HFF-Myc (cell line): ENCODE data around the gene COX4I1.
A peak's percentile ranks its signal among the peaks of the same experiment; 100 is the strongest.
"Not testable (repeated sequence)": the region's sequence is repeated elsewhere in the genome, so short reads cannot be mapped to it uniquely, and the experiment has no call there.

Experiments used
- DNase-seq: peaks from one replicate; pipeline ENCODE4 v3.0.0-alpha.2; 2011; ENCODE audit warnings: low read depth; ENCODE audit errors: extremely low read depth
- H3K4me3 ChIP-seq: replicated peaks from 2 replicates; pipeline ENCODE4 v1.5.1; 2011; ENCODE audit warnings: low read depth, mild to moderate bottlenecking, control low read depth, low read length
- CTCF ChIP-seq: IDR thresholded peaks from 2 replicates; pipeline ENCODE4 v1.5.1; 2012; ENCODE audit warnings: mild to moderate bottlenecking, low read depth, low read length, control low read depth; ENCODE audit errors: missing control alignments

COX4I1 gene

GRCh38 chr16:85816159-85816558, 16.7 kb downstream of the COX4I1 start:
- H3K4me3 ChIP-seq = no peak overlapping the region
- no peak for TF ChIP-seq CTCF
- DNase-seq = no peak

- H3K4me3 ChIP-seq, DNase-seq: not testable (repeated sequence)
These were observed 17.7 kb downstream of the COX4I1 start for GRCh38 chr16:85817195-85817594.

DNA sequence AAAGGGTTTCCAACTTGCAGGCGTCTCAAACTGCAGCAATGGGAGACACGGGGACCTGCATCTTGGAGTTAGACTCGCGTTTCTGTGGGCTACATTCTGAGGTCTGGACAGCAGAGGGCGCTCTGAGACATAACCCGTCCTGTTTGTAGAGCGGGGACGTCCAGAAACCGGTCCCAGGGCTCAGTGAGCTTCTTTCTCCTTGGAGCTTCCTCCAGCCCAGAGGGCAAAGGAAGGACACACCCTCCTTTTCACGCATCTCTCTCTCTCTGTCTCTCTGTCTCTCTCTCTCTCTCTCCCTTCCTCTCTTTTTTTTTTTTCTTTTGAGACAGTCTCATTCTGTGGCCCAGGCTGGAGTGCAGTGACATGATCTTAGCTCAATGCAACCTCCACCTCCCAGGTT, 19.8 kb downstream of the COX4I1 start:
- DNase-seq = peak; percentile 69
- peak; percentile 80 for TF ChIP-seq CTCF
- no peak overlapping the region for H3K4me3 ChIP-seq

DNA sequence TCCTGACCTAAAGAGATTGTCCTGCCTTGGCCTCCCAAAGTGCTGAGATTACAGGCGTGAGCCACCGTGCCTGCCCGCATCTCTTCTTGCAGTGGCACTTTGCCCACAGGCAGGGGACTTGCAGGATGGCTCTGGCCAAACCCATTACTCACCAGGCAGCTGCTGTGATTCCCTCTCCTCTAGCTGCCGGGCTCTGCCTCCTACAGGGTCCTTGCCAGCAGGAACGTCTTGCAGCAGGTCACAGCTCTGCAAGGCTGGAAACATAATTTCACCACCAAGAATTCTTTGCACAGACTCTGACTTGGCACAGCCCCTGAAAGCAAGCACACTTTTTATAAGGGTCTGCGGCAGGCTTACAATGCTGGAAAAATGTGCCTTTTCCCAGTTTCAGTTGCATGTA, 20.3 kb downstream of the COX4I1 start:
- no peak for TF ChIP-seq CTCF
- H3K4me3 ChIP-seq = no peak overlapping the region
- DNase-seq = no peak

DNA sequence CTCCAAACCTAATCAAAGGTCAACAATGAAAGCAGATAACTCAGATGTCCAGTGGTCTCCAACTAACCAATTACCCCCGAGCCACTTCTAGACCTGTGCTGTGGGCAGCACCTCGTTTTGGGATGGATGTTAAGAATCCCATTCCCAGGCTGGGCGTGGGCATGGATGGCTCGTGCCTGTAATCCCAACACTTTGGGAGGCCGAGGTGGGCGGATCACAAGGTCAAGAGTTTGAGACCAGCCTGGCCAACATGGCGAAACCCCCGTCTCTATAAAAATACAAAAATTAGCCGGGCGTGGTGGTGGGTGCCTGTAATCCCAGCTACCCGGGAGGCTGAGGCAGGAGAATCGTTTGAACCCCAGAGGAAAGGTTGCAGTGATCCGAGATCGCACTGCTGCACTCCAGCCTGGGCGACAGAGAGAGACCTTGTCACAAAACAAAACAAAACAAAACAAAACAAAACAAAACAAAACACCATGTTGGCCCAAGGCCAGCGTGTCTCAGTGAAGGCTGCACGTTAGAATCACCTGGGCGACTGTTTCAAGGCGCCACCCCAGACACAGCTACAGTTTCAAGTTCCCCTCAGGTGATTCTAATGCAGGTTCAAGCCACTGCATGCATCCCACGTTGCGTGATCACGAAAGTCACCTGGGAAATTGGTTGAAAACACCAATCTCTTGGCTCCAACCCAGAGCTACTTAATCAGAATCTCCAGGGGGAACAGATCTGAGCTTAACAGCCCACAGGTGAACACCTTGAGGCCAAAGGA, 21.3 kb downstream of the COX4I1 start:
- TF ChIP-seq CTCF = no peak
- no peak overlapping the region for H3K4me3 ChIP-seq
- no peak for DNase-seq

DNA sequence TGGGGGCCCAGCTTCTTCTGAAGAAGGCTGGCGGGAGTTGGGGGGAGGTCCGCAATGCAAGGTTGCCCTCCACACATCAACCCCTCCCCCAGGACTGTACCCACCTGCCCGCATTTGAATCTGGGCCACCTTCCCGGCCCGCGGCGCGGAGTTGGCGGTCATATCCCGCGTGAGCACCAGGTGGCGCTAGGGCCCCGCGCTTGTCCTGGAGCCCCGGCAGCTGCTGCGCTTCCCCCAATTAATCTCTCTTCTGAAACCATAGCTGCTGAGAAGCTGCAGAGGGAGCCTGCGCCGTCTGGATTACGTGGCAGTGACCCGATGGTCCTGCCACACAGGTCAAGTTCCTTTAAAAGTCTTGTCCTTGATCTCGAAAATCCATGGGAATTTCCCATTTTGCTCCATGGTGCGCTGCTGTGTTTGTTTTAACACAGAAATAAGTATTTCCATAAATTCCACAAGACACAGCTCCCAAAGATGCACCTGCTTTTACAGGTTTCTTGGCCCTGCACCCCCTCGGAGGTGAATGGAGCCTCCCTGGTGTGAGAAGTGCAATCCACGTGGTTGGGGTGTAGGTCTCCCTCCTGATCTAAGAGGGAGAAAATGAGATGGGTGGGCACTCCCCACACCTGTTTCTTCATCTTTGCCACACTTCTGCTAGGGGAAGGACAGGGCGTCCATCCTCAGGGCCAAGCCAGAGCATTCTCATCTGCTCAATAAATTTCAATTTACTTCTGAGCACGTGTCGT, 22.1 kb downstream of the COX4I1 start:
- TF ChIP-seq CTCF = peak; percentile 96
- DNase-seq = no peak
- no peak overlapping the region for H3K4me3 ChIP-seq

GRCh38 chr16:85822145-85822544, 22.6 kb downstream of the COX4I1 start:
- H3K4me3 ChIP-seq = no peak overlapping the region
- DNase-seq = no peak
- TF ChIP-seq CTCF = no peak
